Fibroblast of the aortic adventitia (primary cell): ENCODE data around the gene CTBP2. TPM values are rescaled to one million over a fixed set of nuclear protein-coding genes. Genes with fewer than 3 reads are reported as not detected.

Experiments
- DNase-seq: peaks from one replicate; pipeline ENCODE4 v3.0.0-alpha.2; 2010; ENCODE audit warnings: low read depth
- H3K4me3 ChIP-seq: 2 replicates; pipeline ENCODE4 v1.5.1; 2011; ENCODE audit warnings: low read depth, mild to moderate bottlenecking, control low read depth, low read length, moderate library complexity
- total RNA-seq: library from RNA; depleted of rRNA; stranded (reverse); fragments of >200 nt; gene quantifications from 2 replicates; pipeline ENCODE4 v1.2.3, GENCODE V29; 2012; ENCODE audit warnings: low replicate concordance
- TF ChIP-seq, protein P1 (sequence below): IDR thresholded peaks from 2 replicates; pipeline ENCODE4 v1.5.1; 2011; ENCODE audit warnings: mild to moderate bottlenecking, low read length, control low read depth, inconsistent platforms; ENCODE audit not compliant: insufficient read depth

CTBP2 gene
- total RNA-seq, 1 donor: 45.4 TPM

GRCh38 chr10:124946945-124947344 lies 213.4 kb downstream of the CTBP2 start:
- TF ChIP-seq, protein P1, sequence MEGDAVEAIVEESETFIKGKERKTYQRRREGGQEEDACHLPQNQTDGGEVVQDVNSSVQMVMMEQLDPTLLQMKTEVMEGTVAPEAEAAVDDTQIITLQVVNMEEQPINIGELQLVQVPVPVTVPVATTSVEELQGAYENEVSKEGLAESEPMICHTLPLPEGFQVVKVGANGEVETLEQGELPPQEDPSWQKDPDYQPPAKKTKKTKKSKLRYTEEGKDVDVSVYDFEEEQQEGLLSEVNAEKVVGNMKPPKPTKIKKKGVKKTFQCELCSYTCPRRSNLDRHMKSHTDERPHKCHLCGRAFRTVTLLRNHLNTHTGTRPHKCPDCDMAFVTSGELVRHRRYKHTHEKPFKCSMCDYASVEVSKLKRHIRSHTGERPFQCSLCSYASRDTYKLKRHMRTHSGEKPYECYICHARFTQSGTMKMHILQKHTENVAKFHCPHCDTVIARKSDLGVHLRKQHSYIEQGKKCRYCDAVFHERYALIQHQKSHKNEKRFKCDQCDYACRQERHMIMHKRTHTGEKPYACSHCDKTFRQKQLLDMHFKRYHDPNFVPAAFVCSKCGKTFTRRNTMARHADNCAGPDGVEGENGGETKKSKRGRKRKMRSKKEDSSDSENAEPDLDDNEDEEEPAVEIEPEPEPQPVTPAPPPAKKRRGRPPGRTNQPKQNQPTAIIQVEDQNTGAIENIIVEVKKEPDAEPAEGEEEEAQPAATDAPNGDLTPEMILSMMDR: no peak
- no peak for DNase-seq

GRCh38 chr10:124944982-124945381 lies 215.4 kb downstream of the CTBP2 start:
- TF ChIP-seq, protein P1: no peak
- H3K4me3 ChIP-seq: no peak overlapping the region
- peak; percentile 63 for DNase-seq

More at GRCh38 chr10:124946945-124947344, 213.4 kb downstream of the CTBP2 start:
- H3K4me3 ChIP-seq: no peak overlapping the region

GRCh38 chr10:124943301-124944092 lies 216.9 kb downstream of the CTBP2 start:
- H3K4me3 ChIP-seq: no peak overlapping the region
- TF ChIP-seq, protein P1: no peak
- DNase-seq: peak; percentile 55

DNA sequence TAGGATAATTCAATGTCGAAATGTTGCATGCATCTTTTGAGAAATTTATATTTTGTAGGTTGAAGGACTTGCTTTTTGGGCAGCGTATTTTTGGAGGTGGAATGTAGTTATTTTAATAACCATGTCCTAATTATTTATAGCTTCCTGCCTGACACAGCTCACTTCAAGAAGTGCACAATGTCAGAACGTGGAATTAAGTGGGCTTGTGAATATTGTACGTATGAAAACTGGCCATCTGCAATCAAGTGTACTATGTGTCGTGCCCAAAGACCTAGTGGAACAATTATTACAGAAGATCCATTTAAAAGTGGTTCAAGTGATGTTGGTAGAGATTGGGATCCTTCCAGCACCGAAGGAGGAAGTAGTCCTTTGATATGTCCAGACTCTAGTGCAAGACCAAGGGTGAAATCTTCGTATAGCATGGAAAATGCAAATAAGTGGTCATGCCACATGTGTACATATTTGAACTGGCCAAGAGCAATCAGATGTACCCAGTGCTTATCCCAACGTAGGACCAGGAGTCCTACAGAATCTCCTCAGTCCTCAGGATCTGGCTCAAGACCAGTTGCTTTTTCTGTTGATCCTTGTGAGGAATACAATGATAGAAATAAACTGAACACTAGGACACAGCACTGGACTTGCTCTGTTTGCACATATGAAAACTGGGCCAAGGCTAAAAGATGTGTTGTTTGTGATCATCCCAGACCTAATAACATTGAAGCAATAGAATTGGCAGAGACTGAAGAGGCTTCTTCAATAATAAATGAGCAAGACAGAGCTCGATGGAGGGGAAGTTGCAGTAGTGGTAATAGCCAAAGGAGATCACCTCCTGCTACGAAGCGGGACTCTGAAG lies 217.8 kb downstream of the CTBP2 start:
- no peak for DNase-seq
- no peak overlapping the region for H3K4me3 ChIP-seq
- TF ChIP-seq, protein P1: no peak

GRCh38 chr10:124941823-124942222 lies 218.5 kb downstream of the CTBP2 start, which contains the start of gene ZRANB1:
ZRANB1 (plus strand) TSS chr10:124942123; CDS start chr10:124942494, 371 bp downstream.
- H3K4me3 ChIP-seq: no peak within 1 kb of the TSS
- no peak for DNase-seq
- TF ChIP-seq, protein P1: no peak

GRCh38 chr10:124939290-124939689 lies 221.1 kb downstream of the CTBP2 start:
- H3K4me3 ChIP-seq: no peak overlapping the region
- DNase-seq: no peak
- TF ChIP-seq, protein P1: no peak
